ENCODE measurements around the gene GPALPP1.

Gene GPALPP1

GRCh38 chr13:45068036-45069001 is 79.0 kb downstream of the GPALPP1 start:
- no peak overlapping the region for H3K4me3 ChIP-seq (replicated peaks; ENCODE audit: low read depth, low read length)
- no peak for DNase-seq (ENCODE audit: extremely low read depth, insufficient read length)
- no peak for TF ChIP-seq CTCF (IDR thresholded peaks at IDR 0.05; ENCODE audit: insufficient read depth, low read length, poor library complexity, severe bottlenecking)
- no peaks in the 10 kb centered on the region for H3K27me3 ChIP-seq (replicated peaks; ENCODE audit: control insufficient read depth, insufficient read depth, low read length)
- no peaks in the 10 kb centered on the region for H3K36me3 ChIP-seq (ENCODE audit: control insufficient read depth, insufficient read depth, low read length)

- Histone ChIP-seq H3K27me3 (replicated peaks; ENCODE audit: control insufficient read depth, insufficient read depth, low read length) (no peaks in the 10 kb centered on the region; the same call in 1 of the 2 replicates), H3K36me3 (ENCODE audit: control insufficient read depth, insufficient read depth, low read length) (no peaks in the 10 kb centered on the region), H3K4me3 (replicated peaks; ENCODE audit: low read depth, low read length) (no peak overlapping the region)
- DNase-seq (ENCODE audit: extremely low read depth, insufficient read length) = no peak
- no peak for TF ChIP-seq CTCF (IDR thresholded peaks at IDR 0.05; ENCODE audit: insufficient read depth, low read length, poor library complexity, severe bottlenecking)
These were observed 84.5 kb downstream of the GPALPP1 start for GRCh38 chr13:45073809-45074208.

- Histone ChIP-seq H3K36me3 (ENCODE audit: control insufficient read depth, insufficient read depth, low read length) (no peaks in the 10 kb centered on the region), H3K27me3 (replicated peaks; ENCODE audit: control insufficient read depth, insufficient read depth, low read length) (no peaks in the 10 kb centered on the region; the same call in 1 of the 2 replicates), H3K4me3 (replicated peaks; ENCODE audit: low read depth, low read length) (no peak overlapping the region)
- TF ChIP-seq CTCF (IDR thresholded peaks at IDR 0.05; ENCODE audit: insufficient read depth, low read length, poor library complexity, severe bottlenecking) = no peak
- no peak for DNase-seq (ENCODE audit: extremely low read depth, insufficient read length)
These were observed 85.4 kb downstream of the GPALPP1 start for GRCh38 chr13:45074721-45075120.

GRCh38 chr13:45078003-45078402 is 88.7 kb downstream of the GPALPP1 start:
- no peak for DNase-seq (ENCODE audit: extremely low read depth, insufficient read length)
- Histone ChIP-seq H3K36me3 (ENCODE audit: control insufficient read depth, insufficient read depth, low read length) (no peaks in the 10 kb centered on the region), H3K27me3 (replicated peaks; ENCODE audit: control insufficient read depth, insufficient read depth, low read length) (no peaks in the 10 kb centered on the region; the same call in 1 of the 2 replicates), H3K4me3 (replicated peaks; ENCODE audit: low read depth, low read length) (no peak overlapping the region)
- TF ChIP-seq CTCF (IDR thresholded peaks at IDR 0.05; ENCODE audit: insufficient read depth, low read length, poor library complexity, severe bottlenecking) = no peak
